ENCODE results near the gene PDCD1LG2.
"Not testable (repeated sequence)": the region's sequence is repeated elsewhere in the genome, so short reads cannot be mapped to it uniquely, and the experiment has no call there.

PDCD1LG2 gene

DNA sequence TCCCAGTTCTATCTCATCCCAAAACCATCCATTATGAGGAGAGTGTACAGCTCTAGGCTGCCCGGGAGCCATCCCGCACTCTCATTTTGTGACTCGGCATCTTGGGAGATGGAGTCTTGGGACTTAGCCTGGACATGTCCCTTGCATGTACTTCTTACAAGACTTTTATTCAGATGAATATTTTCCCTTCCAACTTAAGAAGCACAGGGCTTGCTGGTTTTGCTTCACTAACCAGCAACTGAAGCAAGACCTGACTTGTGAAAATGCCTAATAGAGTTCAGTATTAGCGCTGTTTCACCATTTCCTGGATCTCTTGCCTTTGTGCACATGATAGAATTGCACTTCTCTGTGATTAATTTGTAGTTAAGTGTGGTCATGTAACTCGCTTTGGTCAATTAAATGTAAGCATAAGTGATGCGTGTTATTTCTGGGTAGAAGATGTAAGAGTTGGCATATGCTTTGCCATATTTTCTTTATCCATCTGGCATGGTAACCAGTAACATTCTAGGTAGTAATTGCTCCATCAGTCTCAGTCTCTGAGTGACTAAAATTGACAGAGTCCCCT lies 55.8 kb downstream of the PDCD1LG2 start:
- no peak for DNase-seq (ENCODE audit: low read depth)

DNA sequence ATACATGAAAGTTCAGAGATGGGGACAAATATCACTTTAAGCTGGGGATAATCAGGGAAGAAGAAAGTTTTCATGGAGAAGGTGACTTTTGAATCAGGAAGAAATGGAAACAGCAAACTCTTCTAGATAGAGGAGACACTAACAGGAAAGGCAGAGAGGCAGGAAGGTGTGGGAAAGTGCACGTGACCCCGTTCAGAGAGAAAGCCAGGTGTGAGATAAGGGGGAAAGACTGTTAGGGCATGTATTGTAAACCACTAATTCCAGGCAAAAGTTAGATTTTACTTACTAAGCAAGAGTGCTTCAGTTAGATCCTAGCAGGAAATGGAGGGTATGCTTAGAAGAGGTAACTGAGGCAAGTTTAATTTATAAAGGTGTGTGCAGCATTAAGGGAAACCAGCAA lies 58.5 kb downstream of the PDCD1LG2 start:
- no peak for DNase-seq (ENCODE audit: low read depth)

DNA sequence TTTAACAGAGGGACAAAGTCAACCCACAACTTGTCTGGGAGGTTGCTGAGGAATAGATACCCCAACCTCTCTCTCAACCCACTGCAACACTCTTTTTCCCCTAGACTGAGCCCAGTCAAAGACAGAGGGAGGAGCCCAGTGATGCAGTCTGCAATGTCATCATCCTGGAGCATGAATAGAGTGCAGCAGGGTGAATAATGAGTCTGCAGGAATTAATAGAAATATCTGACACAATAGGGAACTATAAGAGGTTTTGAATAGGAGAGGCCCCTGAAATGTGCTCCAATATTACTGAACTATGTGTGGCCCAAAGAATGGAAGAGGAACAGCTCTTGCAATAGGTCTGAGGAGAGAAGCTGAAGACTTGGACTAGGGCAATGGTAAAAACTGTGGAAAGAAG lies 59.1 kb downstream of the PDCD1LG2 start:
- DNase-seq (ENCODE audit: low read depth), result no peak

DNA sequence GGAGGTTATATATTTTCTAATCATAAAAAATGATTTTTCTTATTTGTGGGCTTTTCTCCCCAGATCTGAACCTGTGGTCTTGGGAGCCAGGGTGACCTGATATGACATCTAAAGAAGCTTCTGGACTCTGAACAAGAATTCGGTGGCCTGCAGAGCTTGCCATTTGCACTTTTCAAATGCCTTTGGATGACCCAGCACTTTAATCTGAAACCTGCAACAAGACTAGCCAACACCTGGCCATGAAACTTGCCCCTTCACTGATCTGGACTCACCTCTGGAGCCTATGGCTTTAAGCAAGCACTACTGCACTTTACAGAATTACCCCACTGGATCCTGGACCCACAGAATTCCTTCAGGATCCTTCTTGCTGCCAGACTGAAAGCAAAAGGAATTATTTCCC lies 59.6 kb downstream of the PDCD1LG2 start:
- no peak for DNase-seq (ENCODE audit: low read depth)

DNA sequence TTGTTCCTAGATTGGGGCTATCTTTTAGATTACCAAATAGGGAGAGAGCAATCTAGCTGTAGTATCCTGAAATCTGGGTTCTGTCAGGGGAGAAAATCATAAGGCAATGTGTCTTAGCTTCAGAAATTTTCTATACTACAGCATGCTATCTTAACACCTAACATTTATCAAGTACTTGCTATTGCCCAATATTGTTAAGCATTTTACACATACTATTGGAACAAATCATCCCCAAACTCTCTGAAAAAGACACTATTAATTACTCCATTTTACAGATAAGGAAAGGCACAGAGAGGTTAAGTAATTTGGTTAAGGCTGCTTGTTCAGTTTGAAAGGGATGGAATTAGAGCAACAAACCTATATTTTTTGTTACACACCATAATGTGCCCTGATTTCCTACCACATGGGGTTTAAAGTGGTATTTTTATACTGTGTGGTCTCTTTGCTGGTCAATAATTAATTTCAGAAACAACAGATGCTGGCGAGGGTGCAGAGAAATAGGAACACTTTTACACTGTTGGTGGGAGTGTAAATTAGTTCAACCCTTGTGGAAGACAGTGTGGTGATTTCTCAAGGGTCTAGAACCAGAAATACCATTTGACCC lies 61.4 kb downstream of the PDCD1LG2 start:
- DNase-seq (ENCODE audit: low read depth), result no peak

DNA sequence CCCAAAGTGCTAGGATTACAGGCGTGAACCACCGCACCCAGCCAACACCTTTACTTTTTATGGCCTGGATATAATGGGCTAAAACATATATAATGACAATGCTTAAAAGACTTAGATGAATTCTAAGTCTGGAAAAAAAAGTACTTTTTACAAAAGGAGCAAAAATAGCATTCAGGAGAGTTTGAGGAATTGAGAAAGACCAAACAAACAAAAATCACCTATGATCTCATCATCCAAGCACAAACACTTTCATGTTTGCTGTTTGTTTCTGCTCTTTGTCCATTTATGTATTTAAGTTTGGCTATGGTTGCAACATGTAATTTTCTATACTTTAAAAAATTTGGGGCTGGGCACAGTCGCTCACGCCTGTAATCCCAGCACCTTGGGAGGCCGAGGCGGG lies 63.8 kb downstream of the PDCD1LG2 start:
- no peak for DNase-seq (ENCODE audit: low read depth)

DNA sequence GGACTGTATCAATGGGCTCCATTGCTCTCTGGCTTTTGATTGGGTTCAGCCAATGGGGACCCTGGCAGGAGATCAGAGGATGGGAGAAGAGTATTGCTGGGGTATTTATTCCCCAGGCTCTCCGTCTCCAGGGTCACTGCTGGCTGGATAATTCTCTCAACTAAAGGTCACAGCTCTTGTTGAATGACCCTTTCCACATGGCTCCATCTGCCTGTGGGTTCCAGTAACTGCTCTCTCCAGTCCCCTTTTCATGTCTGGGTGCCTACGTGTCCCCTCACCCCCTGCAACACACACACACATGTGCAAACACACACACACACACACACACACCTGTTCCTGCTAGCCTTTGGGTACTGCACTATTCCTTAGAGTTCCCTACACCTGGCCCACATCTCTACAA lies 64.7 kb downstream of the PDCD1LG2 start:
- no peak for DNase-seq (ENCODE audit: low read depth)

DNA sequence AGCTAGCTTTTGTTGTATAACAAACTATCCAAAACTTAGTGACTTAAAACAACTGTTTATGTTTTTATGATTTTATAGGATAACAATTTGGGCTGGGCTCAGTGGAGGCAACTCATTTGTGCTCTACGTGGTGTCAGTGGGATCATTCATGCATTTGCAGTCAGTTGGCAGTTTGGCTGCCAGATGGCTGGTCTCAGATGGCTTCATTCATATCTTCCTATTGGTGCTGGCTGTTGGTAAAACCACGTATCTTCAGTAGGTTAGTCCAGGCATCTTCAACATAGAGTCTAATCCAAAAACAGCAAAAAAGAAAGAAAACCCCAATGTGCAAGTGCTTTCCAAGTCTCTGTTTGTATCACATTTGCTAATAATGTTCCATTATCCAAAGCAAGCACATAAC lies 66.9 kb downstream of the PDCD1LG2 start:
- no peak for DNase-seq (ENCODE audit: low read depth)

DNA sequence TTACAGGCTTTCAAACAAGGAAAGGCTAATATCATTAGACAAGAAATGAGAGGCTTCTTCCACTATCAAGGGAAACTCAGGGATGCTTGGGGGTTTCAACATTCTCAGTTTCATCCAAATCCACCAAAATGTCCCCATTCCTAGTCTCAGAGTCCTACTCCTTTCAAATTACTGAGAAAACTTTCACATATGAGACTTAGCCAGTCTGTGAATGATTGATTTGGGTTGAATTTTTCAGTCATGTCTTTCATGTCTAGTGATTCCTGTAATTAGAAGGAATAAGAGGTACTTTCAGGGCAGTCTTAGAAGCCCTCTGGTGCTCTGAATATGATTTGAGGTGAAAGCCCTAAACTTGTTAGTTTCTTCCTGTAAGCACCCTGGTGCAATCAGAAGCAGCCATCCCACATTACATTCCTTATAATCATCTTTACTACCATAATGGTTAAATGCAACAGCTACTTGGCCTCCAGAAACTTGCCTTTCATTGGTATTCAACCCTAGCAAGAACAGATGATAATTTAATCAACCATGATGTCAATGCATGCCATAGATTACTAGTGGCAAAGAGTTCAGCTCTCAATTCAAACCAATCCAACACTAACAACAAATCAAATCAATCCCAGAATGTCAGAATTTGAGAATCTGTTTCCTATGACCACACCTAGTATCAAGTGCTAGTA lies 67.8 kb downstream of the PDCD1LG2 start:
- no peak for DNase-seq (ENCODE audit: low read depth)

DNA sequence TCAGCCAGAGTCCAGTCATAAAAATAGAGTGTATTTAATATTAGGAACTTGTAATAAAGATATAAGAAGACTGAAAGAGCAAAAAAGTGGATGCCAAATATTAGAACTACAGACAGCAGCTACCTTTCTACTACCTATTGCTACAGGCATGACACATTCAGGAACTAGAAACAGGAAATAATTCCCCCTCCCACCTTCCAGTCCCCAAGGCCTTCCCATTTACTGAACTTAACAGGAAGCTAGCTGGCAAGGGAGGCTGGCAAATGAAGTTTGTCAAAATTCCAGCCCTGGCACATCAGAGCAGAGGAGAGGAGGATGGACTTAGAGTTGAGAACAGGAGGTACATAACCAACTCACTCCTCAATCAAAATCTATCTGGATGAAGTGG lies 68.4 kb downstream of the PDCD1LG2 start:
- no peak for DNase-seq (ENCODE audit: low read depth)

DNA sequence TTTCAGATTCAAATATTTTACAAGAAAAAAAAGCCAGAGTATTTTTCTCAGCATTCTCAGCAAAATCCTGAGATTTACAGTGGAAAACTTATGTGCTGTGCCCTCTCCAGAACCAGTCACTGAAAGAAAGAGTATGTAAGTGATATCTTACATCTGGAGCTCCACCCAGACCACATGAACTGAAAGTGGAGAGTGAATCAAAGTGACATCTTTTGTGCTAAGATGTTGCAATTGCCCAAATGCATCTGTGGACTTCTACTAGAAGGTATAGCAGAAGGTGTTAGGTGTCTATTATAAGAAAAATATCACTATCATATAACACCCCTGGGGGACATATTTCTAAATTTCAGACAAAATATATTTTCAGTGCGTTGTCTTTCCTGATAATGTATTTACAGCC lies 69.5 kb downstream of the PDCD1LG2 start:
- DNase-seq (ENCODE audit: low read depth), result no peak

DNA sequence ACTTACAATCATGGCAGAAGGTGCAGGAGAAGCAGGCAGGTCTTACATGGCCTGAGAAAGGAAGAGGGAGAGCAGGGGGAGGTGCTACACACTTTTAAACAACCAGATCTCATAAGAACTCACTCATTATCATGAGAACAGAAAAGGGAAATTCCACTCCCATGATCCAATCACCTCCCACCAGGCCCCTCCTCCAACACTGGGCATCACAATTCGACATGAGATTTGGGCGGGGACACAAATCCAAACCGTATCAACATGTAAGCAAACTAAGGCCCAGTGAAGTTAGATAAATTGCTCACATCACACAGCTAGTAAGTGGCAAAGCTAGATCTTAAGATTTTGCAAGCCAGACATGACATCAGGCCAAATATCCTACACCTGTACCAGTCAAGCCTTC lies 70.3 kb downstream of the PDCD1LG2 start:
- DNase-seq (ENCODE audit: low read depth), result no peak

DNA sequence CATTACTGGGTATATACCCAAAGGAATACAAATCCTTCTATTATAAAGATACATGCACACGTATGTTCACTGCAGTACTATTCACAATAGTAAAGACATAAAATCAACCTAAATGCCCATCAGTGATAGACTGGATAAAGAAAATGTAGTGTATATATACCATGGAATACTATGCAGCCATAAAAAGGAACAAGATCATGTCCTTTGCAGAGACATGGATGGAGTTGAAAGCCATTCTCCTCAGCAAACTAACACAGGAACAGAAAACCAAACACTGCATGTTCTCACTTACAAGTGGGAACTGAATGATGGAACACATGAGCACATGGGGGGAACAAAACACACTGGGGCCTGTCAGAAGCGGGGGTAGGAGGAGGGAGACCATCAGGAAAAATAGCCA lies 71.4 kb downstream of the PDCD1LG2 start:
- not testable (repeated sequence) for DNase-seq (ENCODE audit: low read depth)

DNA sequence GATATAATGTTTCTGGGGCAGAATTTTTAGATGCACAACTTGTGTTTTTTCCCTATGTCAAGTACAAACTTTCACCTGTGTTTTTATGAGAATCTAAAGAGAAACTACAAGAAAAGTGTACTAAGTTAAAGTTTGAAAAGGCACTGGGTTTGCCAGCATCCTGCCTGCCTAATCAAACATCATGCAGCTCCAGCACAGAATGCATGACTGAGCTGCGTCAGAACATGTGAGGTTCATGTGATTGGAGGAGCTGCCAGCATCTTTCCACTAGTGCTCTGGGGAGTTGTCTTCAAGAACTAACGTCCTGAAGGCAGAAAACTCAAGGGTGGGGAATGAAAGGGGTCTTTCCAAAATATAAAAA lies 72.5 kb downstream of the PDCD1LG2 start:
- no peak for DNase-seq (ENCODE audit: low read depth)

DNA sequence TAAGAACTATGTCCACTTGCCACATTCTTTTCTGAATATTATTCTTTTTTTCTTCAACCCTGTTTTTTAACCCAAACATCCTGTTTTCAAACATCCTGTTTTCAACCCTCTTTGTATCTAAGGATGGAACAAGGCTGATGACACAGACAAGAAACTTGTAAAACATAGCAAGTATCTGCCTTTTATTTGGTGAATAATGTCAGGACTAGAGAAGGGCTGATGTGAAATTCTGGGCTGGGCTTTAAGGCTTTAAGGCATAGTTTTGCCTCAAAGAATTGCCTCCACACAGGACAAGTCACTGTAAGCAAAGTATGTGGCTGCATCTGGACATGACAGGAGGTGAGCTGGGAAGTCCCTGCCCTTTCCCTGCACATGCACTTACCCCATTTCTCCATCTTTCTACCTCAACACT lies 76.1 kb downstream of the PDCD1LG2 start:
- no peak for DNase-seq (ENCODE audit: low read depth)

DNA sequence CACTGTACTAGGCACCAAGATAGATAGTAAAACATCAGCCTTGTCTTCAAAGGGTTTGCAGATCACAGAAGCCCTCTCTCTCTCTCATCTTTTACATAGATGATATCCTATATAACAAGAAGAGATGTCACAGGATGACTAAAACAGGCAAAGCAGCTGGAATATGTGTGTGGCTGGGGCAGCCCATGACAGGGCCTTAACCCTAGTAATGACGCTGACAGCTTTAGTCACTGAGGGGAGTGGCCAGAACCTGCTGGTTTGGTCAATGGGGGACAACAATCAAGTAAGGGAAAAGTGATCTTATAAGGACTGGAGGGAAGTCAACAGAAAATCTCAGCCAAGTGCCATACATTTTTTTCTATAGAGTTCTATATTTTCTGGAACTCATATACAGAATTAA lies 76.7 kb downstream of the PDCD1LG2 start:
- DNase-seq (ENCODE audit: low read depth), result no peak

DNA sequence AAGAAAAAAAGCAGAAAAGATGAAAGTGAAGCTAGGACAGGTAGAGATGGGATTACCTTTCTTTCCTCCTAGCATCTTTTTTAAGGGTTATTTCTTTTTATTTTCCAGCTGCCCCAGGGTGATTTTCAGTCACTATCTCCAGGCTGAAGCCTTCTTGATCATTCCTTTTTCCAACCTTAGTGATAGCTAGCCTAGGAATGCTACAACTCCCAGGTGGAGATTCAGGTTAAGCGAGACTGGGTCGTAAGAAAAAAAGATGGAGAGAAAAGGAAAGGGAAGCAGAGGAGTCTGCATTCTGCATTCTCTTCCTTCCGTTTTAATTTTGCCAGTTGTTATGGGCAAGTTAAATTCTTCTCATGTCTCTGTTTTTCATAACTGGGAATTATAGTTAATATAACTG lies 81.9 kb downstream of the PDCD1LG2 start:
- DNase-seq (ENCODE audit: low read depth), result no peak

DNA sequence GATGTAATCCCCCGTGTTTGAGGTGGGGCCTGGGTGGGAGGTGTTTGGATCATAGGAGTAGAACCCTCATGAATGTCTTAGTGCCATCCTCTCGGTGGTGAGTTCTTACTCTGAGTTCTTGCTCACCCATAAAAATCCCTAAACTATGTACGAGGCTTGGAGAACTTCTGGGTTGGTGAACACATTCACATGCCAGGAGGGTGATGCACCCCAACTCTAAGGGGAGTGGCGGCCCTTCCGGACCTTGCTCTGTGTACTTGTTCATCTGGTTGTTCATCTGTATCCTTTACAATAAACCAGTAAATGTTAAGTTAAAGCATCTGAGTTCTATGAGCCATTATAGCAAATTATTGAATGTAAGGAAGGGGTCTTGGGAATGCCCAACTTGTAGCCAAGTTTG lies 82.6 kb downstream of the PDCD1LG2 start:
- no peak for DNase-seq (ENCODE audit: low read depth)

DNA sequence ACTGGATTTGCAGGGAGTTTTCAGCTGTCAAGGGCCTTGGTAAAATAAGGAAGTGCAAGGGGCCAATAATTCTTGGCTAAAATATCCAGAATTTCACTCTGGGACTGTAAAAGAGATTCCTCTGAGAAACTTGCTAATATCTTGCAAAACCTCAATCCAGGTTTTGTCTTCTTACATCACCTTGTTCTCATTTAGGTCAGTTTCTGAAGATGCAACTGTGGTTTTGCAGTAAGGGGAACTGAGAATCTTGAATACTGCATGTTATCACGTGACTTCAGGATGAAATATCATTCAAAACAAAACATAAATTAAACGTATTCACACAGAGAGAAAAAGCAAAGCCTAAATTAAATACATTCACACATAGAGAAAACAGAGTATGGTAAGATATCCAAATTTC lies 83.6 kb downstream of the PDCD1LG2 start:
- DNase-seq (ENCODE audit: low read depth), result no peak

DNA sequence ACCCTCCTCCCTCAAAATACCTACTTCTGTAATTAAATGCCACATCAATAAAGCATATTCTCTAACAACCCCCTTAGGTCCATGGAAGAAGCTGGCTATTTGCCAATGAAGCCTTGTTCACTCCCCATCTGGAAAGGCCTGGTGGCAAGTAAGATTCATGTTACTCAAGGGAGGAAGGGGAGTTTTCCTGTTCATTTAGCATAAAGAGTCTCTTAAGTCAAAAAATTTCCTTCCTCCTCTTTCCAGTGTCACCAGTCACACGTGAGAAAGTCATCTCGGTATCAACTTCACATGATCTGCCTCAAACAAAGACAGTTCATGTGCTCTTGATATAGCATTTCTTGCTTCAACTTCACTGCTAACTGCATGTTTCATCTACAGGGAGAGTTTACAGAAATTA lies 85.8 kb downstream of the PDCD1LG2 start:
- DNase-seq (ENCODE audit: low read depth), result no peak

DNA sequence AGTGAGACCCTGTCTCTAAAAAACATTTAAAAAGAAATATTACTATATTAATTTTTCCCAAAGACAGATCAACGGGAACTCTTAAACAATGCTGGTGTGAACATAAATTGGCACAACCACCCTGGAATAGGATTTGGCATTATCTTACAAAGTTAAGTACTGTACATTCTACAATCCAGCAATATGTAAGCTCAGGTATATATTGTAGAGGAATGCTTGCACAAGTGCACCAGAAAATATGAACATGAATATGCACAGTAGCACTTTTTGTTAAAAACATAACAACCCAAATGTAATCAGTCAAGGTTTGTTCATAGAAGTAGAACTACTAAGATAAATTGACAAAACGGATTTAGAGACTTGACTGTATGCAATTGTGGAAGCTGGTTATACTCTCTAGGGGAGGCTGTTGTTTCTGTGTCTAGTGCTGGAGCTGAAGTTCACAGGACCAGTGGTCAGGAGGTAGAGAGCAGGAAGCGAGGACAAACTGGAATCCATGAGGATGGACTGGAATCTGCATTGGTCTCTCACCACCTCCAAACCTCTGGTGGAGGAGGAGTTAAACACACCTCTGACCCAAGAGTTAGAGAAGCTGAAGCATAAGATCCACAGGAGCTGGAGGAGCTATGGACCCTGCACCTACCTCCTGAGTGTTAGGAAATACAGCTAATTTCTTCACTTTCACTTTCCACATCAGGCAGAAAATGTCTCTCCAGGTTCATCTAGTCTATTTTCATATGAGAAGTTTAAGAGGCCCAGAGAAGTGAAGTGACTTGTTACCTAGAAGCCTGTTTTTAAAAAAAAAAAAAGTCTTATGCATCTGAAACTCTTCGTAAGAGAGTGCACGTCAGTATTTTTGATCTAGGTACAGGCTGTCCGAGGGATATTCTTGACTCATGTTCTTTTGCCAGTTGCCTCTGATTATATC lies 98.2 kb downstream of the PDCD1LG2 start:
- DNase-seq (ENCODE audit: low read depth), result no peak

DNA sequence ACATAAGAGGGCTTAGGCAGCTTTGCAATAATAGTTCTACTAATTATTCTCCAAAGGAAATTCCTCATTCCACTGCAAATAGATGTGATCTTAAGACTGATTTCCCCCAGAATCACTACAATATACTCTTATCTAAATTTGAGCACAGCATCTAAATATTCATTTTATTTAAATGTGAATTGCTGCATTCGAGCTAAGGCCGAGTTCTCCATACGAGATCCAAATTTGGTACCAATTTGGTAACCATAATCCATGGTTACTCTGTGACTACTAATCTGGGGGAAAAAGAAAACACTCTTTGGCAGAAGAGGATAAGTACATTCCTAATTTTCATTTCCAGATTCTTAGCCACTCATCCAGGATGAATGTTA lies 98.9 kb downstream of the PDCD1LG2 start:
- no peak for DNase-seq (ENCODE audit: low read depth)

DNA sequence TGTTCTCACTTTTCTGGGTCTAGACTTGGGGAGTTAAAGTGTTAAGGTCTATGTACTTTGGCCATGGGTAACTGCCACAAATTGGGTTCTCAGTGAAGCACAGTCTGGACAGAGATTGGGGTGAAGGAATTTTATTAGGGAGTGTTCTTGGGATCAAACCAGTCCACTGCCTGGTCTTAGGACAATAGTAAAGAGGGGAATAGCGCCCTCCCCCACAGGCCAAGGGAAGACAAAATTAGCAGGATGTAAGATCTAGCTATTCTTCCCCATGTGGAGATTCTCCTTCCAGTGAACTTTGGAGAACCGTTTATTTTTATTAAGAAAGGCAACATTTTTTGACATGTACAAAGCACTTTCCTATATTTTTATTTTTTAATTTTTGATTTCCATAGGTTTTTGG lies 100.2 kb downstream of the PDCD1LG2 start:
- DNase-seq (ENCODE audit: low read depth), result no peak

Measured in stimulated activated CD8-positive, alpha-beta memory T cell treated with anti-CD3 and anti-CD28 coated beads, Interleukin-12 subunit alpha, Interleukin-12 subunit beta, amount 100 ng/mL, for 4 hours (primary cell).